GM13977 (cell line): ENCODE measurements around the gene DLEC1.

Source experiments
- DNase-seq: peaks from one replicate; pipeline ENCODE4 v3.0.0; 2012; ENCODE audit warnings: low spot score
- CTCF ChIP-seq: IDR thresholded peaks from 2 replicates; pipeline ENCODE4 v1.5.1; 2012; ENCODE audit warnings: mild to moderate bottlenecking, control low read depth; ENCODE audit not compliant: insufficient read depth; ENCODE audit errors: extremely low read depth, missing control alignments
- in situ Hi-C: fragments of 300-500 bp; cut with MboI; formaldehyde crosslinking; loops from one replicate; pipeline ENCODE4 v1.12.0; 2022; ENCODE audit warnings: low sequenced_read_pairs, low pct_unique_long_range_greater_than_20kb, mixed read lengths, inconsistent platforms; ENCODE audit not compliant: unreplicated experiment

The DLEC1 gene

GRCh38 chr3:38089163-38089562, 50.2 kb downstream of the DLEC1 start:
- no peak for TF ChIP-seq CTCF
- in situ Hi-C loops = no loop called here
- DNase-seq = no peak

GRCh38 chr3:38090453-38090852, 51.4 kb downstream of the DLEC1 start:
- in situ Hi-C loops = no loop called here
- TF ChIP-seq CTCF = no peak
- DNase-seq = no peak

- no peak for DNase-seq
- no peak for TF ChIP-seq CTCF
- in situ Hi-C loops = no loop called here
These were observed 56.0 kb downstream of the DLEC1 start for GRCh38 chr3:38094999-38095398.

GRCh38 chr3:38095669-38096483, 56.9 kb downstream of the DLEC1 start:
- no peak for DNase-seq
- in situ Hi-C loops = no loop called here
- no peak for TF ChIP-seq CTCF

- in situ Hi-C loops = no loop called here
- no peak for DNase-seq
These were observed 58.7 kb downstream of the DLEC1 start for GRCh38 chr3:38097446-38098375.

More at GRCh38 chr3:38097446-38098375, 58.7 kb downstream of the DLEC1 start:
- no peak for TF ChIP-seq CTCF
